Measurements from ENCODE around the gene PTPRG.

DNA sequence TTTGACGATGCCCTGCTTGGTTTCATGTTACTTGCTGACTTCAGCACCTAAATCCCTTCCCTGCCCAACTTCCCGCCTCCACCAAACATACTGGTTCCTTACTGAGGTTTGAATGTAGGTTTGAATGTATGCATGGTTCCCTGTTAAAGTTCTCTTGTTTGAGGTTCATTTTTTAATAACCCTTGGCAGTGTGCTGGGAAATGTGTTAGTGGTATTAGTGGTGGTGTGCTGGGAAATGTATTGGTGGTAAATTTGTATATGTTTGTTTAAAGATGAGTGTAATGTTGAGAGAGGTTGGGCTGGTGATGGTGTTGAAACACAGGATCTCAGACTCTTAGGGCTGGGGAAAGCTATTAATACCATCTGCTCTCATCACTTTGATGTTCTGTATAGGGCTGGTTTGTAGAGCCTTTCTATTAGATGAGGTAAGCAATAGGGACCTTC, 392.7 kb downstream of the PTPRG start:
- TF ChIP-seq POLR2AphosphoS5 (IDR thresholded peaks at IDR 0.05; ENCODE audit: low read depth, low read length) = no peak
- TF ChIP-seq, protein P1, sequence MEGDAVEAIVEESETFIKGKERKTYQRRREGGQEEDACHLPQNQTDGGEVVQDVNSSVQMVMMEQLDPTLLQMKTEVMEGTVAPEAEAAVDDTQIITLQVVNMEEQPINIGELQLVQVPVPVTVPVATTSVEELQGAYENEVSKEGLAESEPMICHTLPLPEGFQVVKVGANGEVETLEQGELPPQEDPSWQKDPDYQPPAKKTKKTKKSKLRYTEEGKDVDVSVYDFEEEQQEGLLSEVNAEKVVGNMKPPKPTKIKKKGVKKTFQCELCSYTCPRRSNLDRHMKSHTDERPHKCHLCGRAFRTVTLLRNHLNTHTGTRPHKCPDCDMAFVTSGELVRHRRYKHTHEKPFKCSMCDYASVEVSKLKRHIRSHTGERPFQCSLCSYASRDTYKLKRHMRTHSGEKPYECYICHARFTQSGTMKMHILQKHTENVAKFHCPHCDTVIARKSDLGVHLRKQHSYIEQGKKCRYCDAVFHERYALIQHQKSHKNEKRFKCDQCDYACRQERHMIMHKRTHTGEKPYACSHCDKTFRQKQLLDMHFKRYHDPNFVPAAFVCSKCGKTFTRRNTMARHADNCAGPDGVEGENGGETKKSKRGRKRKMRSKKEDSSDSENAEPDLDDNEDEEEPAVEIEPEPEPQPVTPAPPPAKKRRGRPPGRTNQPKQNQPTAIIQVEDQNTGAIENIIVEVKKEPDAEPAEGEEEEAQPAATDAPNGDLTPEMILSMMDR (IDR thresholded peaks at IDR 0.05) = no peak
- TF ChIP-seq, protein P2, sequence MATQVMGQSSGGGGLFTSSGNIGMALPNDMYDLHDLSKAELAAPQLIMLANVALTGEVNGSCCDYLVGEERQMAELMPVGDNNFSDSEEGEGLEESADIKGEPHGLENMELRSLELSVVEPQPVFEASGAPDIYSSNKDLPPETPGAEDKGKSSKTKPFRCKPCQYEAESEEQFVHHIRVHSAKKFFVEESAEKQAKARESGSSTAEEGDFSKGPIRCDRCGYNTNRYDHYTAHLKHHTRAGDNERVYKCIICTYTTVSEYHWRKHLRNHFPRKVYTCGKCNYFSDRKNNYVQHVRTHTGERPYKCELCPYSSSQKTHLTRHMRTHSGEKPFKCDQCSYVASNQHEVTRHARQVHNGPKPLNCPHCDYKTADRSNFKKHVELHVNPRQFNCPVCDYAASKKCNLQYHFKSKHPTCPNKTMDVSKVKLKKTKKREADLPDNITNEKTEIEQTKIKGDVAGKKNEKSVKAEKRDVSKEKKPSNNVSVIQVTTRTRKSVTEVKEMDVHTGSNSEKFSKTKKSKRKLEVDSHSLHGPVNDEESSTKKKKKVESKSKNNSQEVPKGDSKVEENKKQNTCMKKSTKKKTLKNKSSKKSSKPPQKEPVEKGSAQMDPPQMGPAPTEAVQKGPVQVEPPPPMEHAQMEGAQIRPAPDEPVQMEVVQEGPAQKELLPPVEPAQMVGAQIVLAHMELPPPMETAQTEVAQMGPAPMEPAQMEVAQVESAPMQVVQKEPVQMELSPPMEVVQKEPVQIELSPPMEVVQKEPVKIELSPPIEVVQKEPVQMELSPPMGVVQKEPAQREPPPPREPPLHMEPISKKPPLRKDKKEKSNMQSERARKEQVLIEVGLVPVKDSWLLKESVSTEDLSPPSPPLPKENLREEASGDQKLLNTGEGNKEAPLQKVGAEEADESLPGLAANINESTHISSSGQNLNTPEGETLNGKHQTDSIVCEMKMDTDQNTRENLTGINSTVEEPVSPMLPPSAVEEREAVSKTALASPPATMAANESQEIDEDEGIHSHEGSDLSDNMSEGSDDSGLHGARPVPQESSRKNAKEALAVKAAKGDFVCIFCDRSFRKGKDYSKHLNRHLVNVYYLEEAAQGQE (IDR thresholded peaks at IDR 0.05; ENCODE audit: insufficient read depth in 1 of 2, low read depth in 2 of 2, low read length in 1 of 2) = no peak
- TF ChIP-seq SIN3A (IDR thresholded peaks at IDR 0.05; ENCODE audit: borderline replicate concordance, insufficient read depth, low read depth, low read length) = no peak
- TF ChIP-seq TCF7L2 (IDR thresholded peaks at IDR 0.05; ENCODE audit: low read depth, low read length) = no peak

Measured in Panc1 (cell line).